Motor neuron (in vitro differentiated cells): ENCODE results near the gene TAPT1. TPM values are rescaled to one million over a fixed set of nuclear protein-coding genes. Genes with fewer than 3 reads are reported as not detected.

ENCODE experiments used
- ATAC-seq, 8 experiments: fragments of 200-7000 bp; cut with Tn5 transposase; replicated peaks in 6 of 8; 2 replicates each; pipeline ENCODE4 v1.8.0; 2021; ENCODE audit warnings: mild to moderate bottlenecking in 8 of 8, moderate library complexity in 8 of 8
- H3K27ac ChIP-seq, 2 donors: fragments of 250-450 bp; sonication (Bioruptor Pico); 2 replicates each; pipeline ENCODE4 v1.9.0; 2021; ENCODE audit warnings: antibody characterized with exemption in 2 of 2, mild to moderate bottlenecking in 2 of 2, moderate library complexity in 1 of 2
- H3K4me1 ChIP-seq, 2 donors: fragments of 250-450 bp; sonication (Bioruptor Pico); replicated peaks in 1 of 2; 2 replicates each; pipeline ENCODE4 v1.6.1; 2021; ENCODE audit warnings: antibody characterized with exemption in 2 of 2, mild to moderate bottlenecking in 2 of 2, moderate library complexity in 1 of 2
- H3K4me3 ChIP-seq, 5 donors: fragments of 250-450 bp; sonication (Bioruptor Pico); 2 replicates each; pipeline ENCODE4 v1.9.0; 2021; ENCODE audit warnings: antibody characterized with exemption in 5 of 5, mild to moderate bottlenecking in 5 of 5, moderate library complexity in 4 of 5
- WGBS, 10 experiments: fragments of 450-650 bp; shearing (Covaris generic); methylation state at CpG; one replicate each; pipeline ENCODE4 v1.0.0; 2022; 5-methylcytosine and 5-hydroxymethylcytosine counted together
- in situ Hi-C, 9 experiments: fragments of 400-800 bp; cut with MboI; loops; one replicate each; pipeline ENCODE4 v1.15.0; 2021; ENCODE audit warnings: low sequenced_read_pairs in 9 of 9, low pct_unique_long_range_greater_than_20kb in 2 of 9; ENCODE audit not compliant: unreplicated experiment in 9 of 9
- total RNA-seq, 8 experiments: library from RNA; unstranded; fragments of 300-600 nt; gene quantifications; 2 replicates each; pipeline versions ENCODE4 v1.2.3 to v1.2.4, GENCODE V29; 2022

The TAPT1 gene
- total RNA-seq, 8 experiments from 2014 or later: 11.4 to 44.6 (median 15.6) TPM

- 92 to 100% (median 100%) methylated on average over 1 to 5 of the region's 5 CpGs; no CpG with 5 or more reads in 3 of the 10 experiments for WGBS, 10 experiments
- Histone ChIP-seq H3K4me1 (no peaks in the 10 kb centered on the region), H3K27ac (no peak overlapping the region), H3K4me3 (no peak overlapping the region)
- in situ Hi-C loops: loop anchor here in 4 of 9 experiments (10.0 to 25.0 kb wide), 2 partner anchors 224 to 237 kb away; no protein-coding TSS in a partner anchor
- ATAC-seq: no peak
Observed at GRCh38 chr4:16261313-16261878, 35.1 kb upstream of the TAPT1 start.

GRCh38 chr4:16259889-16260246, 33.6 kb upstream of the TAPT1 start:
- ATAC-seq: peak in 3 of 8 experiments; percentile 44 to 78 (median 73)
- Histone ChIP-seq H3K4me1 (no peaks in the 10 kb centered on the region), H3K4me3 (no peak overlapping the region), H3K27ac (no peak overlapping the region)
- in situ Hi-C loops: loop anchor here in 4 of 9 experiments (10.0 to 25.0 kb wide), 2 partner anchors 223 to 235 kb away; no protein-coding TSS in a partner anchor
- 80 to 100% (median 99%) methylated on average over 1 to 4 of the region's 4 CpGs for WGBS, 10 experiments

- no peak overlapping the region for H3K4me3 ChIP-seq
- peak in 1 of 8 experiments; percentile 13 for ATAC-seq
- H3K4me1 ChIP-seq: no peaks in the 10 kb centered on the region
- in situ Hi-C loops: loop anchor here in 2 of 9 experiments (25.0 kb wide), 1 partner anchor 222 kb away; no protein-coding TSS in a partner anchor
- H3K27ac ChIP-seq: no peak overlapping the region
- 29 to 100% (median 67%) methylated on average over 1 of the region's 1 CpG; no CpG with 5 or more reads in 5 of the 10 experiments for WGBS, 10 experiments
Observed at GRCh38 chr4:16259241-16259888, 33.1 kb upstream of the TAPT1 start.

GRCh38 chr4:16257611-16258010, 31.3 kb upstream of the TAPT1 start:
- H3K27ac ChIP-seq: no peak overlapping the region
- 60 to 100% (median 83%) methylated on average over 1 to 2 of the region's 2 CpGs; no CpG with 5 or more reads in 2 of the 10 experiments for WGBS, 10 experiments
- ATAC-seq: no peak
- no peaks in the 10 kb centered on the region for H3K4me1 ChIP-seq
- in situ Hi-C loops: loop anchor here in 2 of 9 experiments (25.0 kb wide), 1 partner anchor 220 kb away; no protein-coding TSS in a partner anchor
- no peak overlapping the region for H3K4me3 ChIP-seq

GRCh38 chr4:16256343-16256742, 30.1 kb upstream of the TAPT1 start:
- in situ Hi-C loops: loop anchor here in 2 of 9 experiments (25.0 kb wide), 1 partner anchor 219 kb away; no protein-coding TSS in a partner anchor
- H3K27ac ChIP-seq: no peak overlapping the region
- no peak for ATAC-seq
- H3K4me3 ChIP-seq: no peak overlapping the region
- H3K4me1 ChIP-seq: no peaks in the 10 kb centered on the region
- 93 to 100% (median 99%) methylated on average over 4 to 17 of the region's 28 CpGs; no CpG with 5 or more reads in 3 of the 10 experiments for WGBS, 10 experiments

GRCh38 chr4:16255730-16256129, 29.5 kb upstream of the TAPT1 start:
- Histone ChIP-seq H3K4me1 (peaks cover 0 to 2% of the 10 kb centered on the region in 2 donors), H3K27ac (no peak overlapping the region), H3K4me3 (no peak overlapping the region)
- peak in 2 of 8 experiments; percentile 50 to 72 for ATAC-seq
- WGBS, 10 experiments: 57 to 100% (median 89%) methylated on average over 1 to 2 of the region's 2 CpGs; no CpG with 5 or more reads in 1 of the 10 experiments
- in situ Hi-C loops: loop anchor here in 2 of 9 experiments (25.0 kb wide), 1 partner anchor 218 kb away; no protein-coding TSS in a partner anchor

GRCh38 chr4:16253127-16253960, 27.1 kb upstream of the TAPT1 start:
- ATAC-seq: peak in 3 of 8 experiments; percentile 96 to 99 (median 97)
- Histone ChIP-seq H3K4me1 (peaks cover 0 to 2% of the 10 kb centered on the region in 2 donors), H3K4me3 (no peak overlapping the region), H3K27ac (no peak overlapping the region)
- in situ Hi-C loops: loop anchor here in 2 of 9 experiments (25.0 kb wide), 1 partner anchor 216 kb away; no protein-coding TSS in a partner anchor
- WGBS, 10 experiments: 0 to 100% (median 74%) methylated on average over 1 to 2 of the region's 2 CpGs

GRCh38 chr4:16250661-16251365, 24.5 kb upstream of the TAPT1 start:
- ATAC-seq: peak in 1 of 8 experiments; percentile 28
- in situ Hi-C loops: loop anchor here in 2 of 9 experiments (25.0 kb wide), 1 partner anchor 214 kb away; no protein-coding TSS in a partner anchor

GRCh38 chr4:16248605-16249004, 22.3 kb upstream of the TAPT1 start:
- WGBS, 10 experiments: 67 to 100% (median 100%) methylated on average over 1 to 2 of the region's 2 CpGs; no CpG with 5 or more reads in 4 of the 10 experiments

More at GRCh38 chr4:16250661-16251365, 24.5 kb upstream of the TAPT1 start:
- Histone ChIP-seq H3K4me3 (no peak overlapping the region), H3K27ac (no peak overlapping the region), H3K4me1 (peaks cover 0 to 2% of the 10 kb centered on the region in 2 donors)
- 57 to 93% (median 80%) methylated on average over 1 to 6 of the region's 6 CpGs; no CpG with 5 or more reads in 1 of the 10 experiments for WGBS, 10 experiments

GRCh38 chr4:16245241-16245640, 19.0 kb upstream of the TAPT1 start:
- 80 to 100% (median 100%) methylated on average over 1 of the region's 1 CpG; no CpG with 5 or more reads in 5 of the 10 experiments for WGBS, 10 experiments
- no peaks in the 10 kb centered on the region for H3K4me1 ChIP-seq
- H3K27ac ChIP-seq: no peak overlapping the region
- H3K4me3 ChIP-seq: no peak overlapping the region
- ATAC-seq: no peak
- in situ Hi-C loops: no loop called here

More at GRCh38 chr4:16248605-16249004, 22.3 kb upstream of the TAPT1 start:
- H3K4me3 ChIP-seq: no peak overlapping the region
- in situ Hi-C loops: no loop called here
- ATAC-seq: no peak
- no peak overlapping the region for H3K27ac ChIP-seq
- H3K4me1 ChIP-seq: peaks cover 0 to 2% of the 10 kb centered on the region in 2 donors

GRCh38 chr4:16243285-16243684, 17.0 kb upstream of the TAPT1 start:
- no peak overlapping the region for H3K27ac ChIP-seq
- no peaks in the 10 kb centered on the region for H3K4me1 ChIP-seq
- H3K4me3 ChIP-seq: no peak overlapping the region
- WGBS, 10 experiments: 38 to 100% (median 88%) methylated on average over 1 to 4 of the region's 4 CpGs
- in situ Hi-C loops: no loop called here
- ATAC-seq: no peak

- Histone ChIP-seq H3K4me1 (no peaks in the 10 kb centered on the region), H3K4me3 (no peak overlapping the region), H3K27ac (no peak overlapping the region)
- in situ Hi-C loops: no loop called here
- ATAC-seq: no peak
Observed at GRCh38 chr4:16240300-16240699, 14.0 kb upstream of the TAPT1 start.
